ENCODE results near the gene TRIM8.
"Not testable (repeated sequence)": the region's sequence is repeated elsewhere in the genome, so short reads cannot be mapped to it uniquely, and the experiment has no call there.

Gene TRIM8

GRCh38 chr10:102691285-102692066 lies 47.2 kb downstream of the TRIM8 start:
- Histone ChIP-seq H3K27me3 (ENCODE audit: insufficient read depth, low read length, poor library complexity, severe bottlenecking) (no peaks in the 10 kb centered on the region), H3K4me1 (ENCODE audit: insufficient read depth, low read length, poor library complexity, severe bottlenecking) (no peaks in the 10 kb centered on the region), H3K9ac (ENCODE audit: low read depth, low read length, poor library complexity, severe bottlenecking) (no peak overlapping the region), H3K9me3 (ENCODE audit: insufficient read depth, low read depth, low read length) (no peaks in the 10 kb centered on the region), H3K4me3 (ENCODE audit: low read length, poor library complexity, severe bottlenecking) (no peak overlapping the region), H3F3A (ENCODE audit: low read depth) (no peaks in the 10 kb centered on the region), H3K9me2 (replicated peaks; ENCODE audit: low read depth, low read length) (no peaks in the 10 kb centered on the region), H3K36me3 (ENCODE audit: insufficient read depth, low read length) (peaks cover 7% of the 10 kb centered on the region; the same call in 1 of the 2 replicates), H2AFZ (ENCODE audit: low read length) (no peak overlapping the region), H3K79me2 (ENCODE audit: insufficient read depth, low read length) (no peaks in the 10 kb centered on the region), H4K20me1 (ENCODE audit: insufficient read depth, low read length, poor library complexity, severe bottlenecking) (no peaks in the 10 kb centered on the region), H3K4me2 (ENCODE audit: low read depth, low read length, poor library complexity, severe bottlenecking) (no peak overlapping the region)
- TF ChIP-seq EZH2phosphoT487 (IDR thresholded peaks at IDR 0.05; ENCODE audit: borderline replicate concordance): no peak
- TF ChIP-seq CTCF (conservative IDR thresholded peaks at IDR 0.05; ENCODE audit: low read length): no peak

- H4K20me1 ChIP-seq (ENCODE audit: insufficient read depth, low read length, poor library complexity, severe bottlenecking); H3K9me3 ChIP-seq (ENCODE audit: insufficient read depth, low read depth, low read length): not testable (repeated sequence)
- peaks cover 25% of the 10 kb centered on the region; the same call in 1 of the 2 replicates for H3K36me3 ChIP-seq (ENCODE audit: insufficient read depth, low read length)
These were observed 51.1 kb downstream of the TRIM8 start for GRCh38 chr10:102695401-102695800.

GRCh38 chr10:102696736-102697135 lies 52.5 kb downstream of the TRIM8 start:
- Histone ChIP-seq H2AFZ (ENCODE audit: low read length) (no peak overlapping the region), H4K20me1 (ENCODE audit: insufficient read depth, low read length, poor library complexity, severe bottlenecking) (no peaks in the 10 kb centered on the region), H3F3A (ENCODE audit: low read depth) (no peaks in the 10 kb centered on the region), H3K4me1 (ENCODE audit: insufficient read depth, low read length, poor library complexity, severe bottlenecking) (no peaks in the 10 kb centered on the region), H3K27me3 (ENCODE audit: insufficient read depth, low read length, poor library complexity, severe bottlenecking) (no peaks in the 10 kb centered on the region), H3K36me3 (ENCODE audit: insufficient read depth, low read length) (peaks cover 25% of the 10 kb centered on the region; the same call in 1 of the 2 replicates), H3K79me2 (ENCODE audit: insufficient read depth, low read length) (no peaks in the 10 kb centered on the region), H3K9me3 (ENCODE audit: insufficient read depth, low read depth, low read length) (no peaks in the 10 kb centered on the region), H3K9ac (ENCODE audit: low read depth, low read length, poor library complexity, severe bottlenecking) (no peak overlapping the region), H3K9me2 (replicated peaks; ENCODE audit: low read depth, low read length) (no peaks in the 10 kb centered on the region), H3K4me2 (ENCODE audit: low read depth, low read length, poor library complexity, severe bottlenecking) (no peak overlapping the region), H3K4me3 (ENCODE audit: low read length, poor library complexity, severe bottlenecking) (no peak overlapping the region)
- TF ChIP-seq CTCF (conservative IDR thresholded peaks at IDR 0.05; ENCODE audit: low read length) (no peak), EZH2phosphoT487 (IDR thresholded peaks at IDR 0.05; ENCODE audit: borderline replicate concordance) (no peak)

More at GRCh38 chr10:102695401-102695800, 51.1 kb downstream of the TRIM8 start:
- H3K4me3 ChIP-seq (ENCODE audit: low read length, poor library complexity, severe bottlenecking); H2AFZ ChIP-seq (ENCODE audit: low read length); H3K4me1 ChIP-seq (ENCODE audit: insufficient read depth, low read length, poor library complexity, severe bottlenecking); H3K9me2 ChIP-seq (replicated peaks; ENCODE audit: low read depth, low read length); H3K79me2 ChIP-seq (ENCODE audit: insufficient read depth, low read length); H3K4me2 ChIP-seq (ENCODE audit: low read depth, low read length, poor library complexity, severe bottlenecking); H3F3A ChIP-seq (ENCODE audit: low read depth); H3K27me3 ChIP-seq (ENCODE audit: insufficient read depth, low read length, poor library complexity, severe bottlenecking); H3K9ac ChIP-seq (ENCODE audit: low read depth, low read length, poor library complexity, severe bottlenecking): not testable (repeated sequence)

GRCh38 chr10:102698894-102699293 lies 54.6 kb downstream of the TRIM8 start:
- Histone ChIP-seq H3K4me2 (ENCODE audit: low read depth, low read length, poor library complexity, severe bottlenecking) (no peak overlapping the region), H3F3A (ENCODE audit: low read depth) (no peaks in the 10 kb centered on the region), H3K9me2 (replicated peaks; ENCODE audit: low read depth, low read length) (no peaks in the 10 kb centered on the region), H3K79me2 (ENCODE audit: insufficient read depth, low read length) (no peaks in the 10 kb centered on the region), H3K4me1 (ENCODE audit: insufficient read depth, low read length, poor library complexity, severe bottlenecking) (no peaks in the 10 kb centered on the region), H3K9ac (ENCODE audit: low read depth, low read length, poor library complexity, severe bottlenecking) (no peak overlapping the region), H3K27me3 (ENCODE audit: insufficient read depth, low read length, poor library complexity, severe bottlenecking) (no peaks in the 10 kb centered on the region), H2AFZ (ENCODE audit: low read length) (no peak overlapping the region), H4K20me1 (ENCODE audit: insufficient read depth, low read length, poor library complexity, severe bottlenecking) (no peaks in the 10 kb centered on the region), H3K9me3 (ENCODE audit: insufficient read depth, low read depth, low read length) (no peaks in the 10 kb centered on the region), H3K4me3 (ENCODE audit: low read length, poor library complexity, severe bottlenecking) (no peak overlapping the region), H3K36me3 (ENCODE audit: insufficient read depth, low read length) (peaks cover 25% of the 10 kb centered on the region; the same call in 1 of the 2 replicates)
- no peak for TF ChIP-seq EZH2phosphoT487 (IDR thresholded peaks at IDR 0.05; ENCODE audit: borderline replicate concordance)
- TF ChIP-seq CTCF (conservative IDR thresholded peaks at IDR 0.05; ENCODE audit: low read length): no peak

Data from Loucy (cell line).